Liver (tissue), 9 donors: ENCODE data around the gene LONRF2. TPM values are rescaled to one million over a fixed set of nuclear protein-coding genes. Genes with fewer than 3 reads are reported as not detected.

Experiments used
- DNase-seq: peaks from one replicate; pipeline ENCODE4 v3.0.0-alpha.2; 2017; ENCODE audit warnings: low spot score
- H3K27ac ChIP-seq, 2 donors: one replicate each; pipeline ENCODE4 v1.7.0; 2013; ENCODE audit warnings: inconsistent platforms in 2 of 2, low read length in 2 of 2, control low read depth in 1 of 2, low read depth in 1 of 2, mild to moderate bottlenecking in 1 of 2
- H3K27me3 ChIP-seq, 4 donors: one replicate each; pipeline versions ENCODE4 v1.6.1 to v1.7.0; 2013; ENCODE audit warnings: low read length in 3 of 4, inconsistent platforms in 1 of 4, mild to moderate bottlenecking in 1 of 4, moderate library complexity in 1 of 4; ENCODE audit not compliant: control insufficient read depth in 4 of 4, insufficient read depth in 4 of 4
- H3K36me3 ChIP-seq, 4 donors: one replicate each; pipeline versions ENCODE4 v1.6.1 to v1.7.0; 2013; ENCODE audit warnings: low read length in 3 of 4, mild to moderate bottlenecking in 3 of 4, low read depth in 1 of 4, moderate library complexity in 1 of 4; ENCODE audit not compliant: control insufficient read depth in 4 of 4, insufficient read depth in 3 of 4
- H3K4me1 ChIP-seq, 4 donors: one replicate each; pipeline versions ENCODE4 v1.6.1 to v1.7.0; 2013; ENCODE audit warnings: low read length in 3 of 4, mild to moderate bottlenecking in 3 of 4, moderate library complexity in 1 of 4; ENCODE audit not compliant: control insufficient read depth in 4 of 4, insufficient read depth in 4 of 4
- H3K4me3 ChIP-seq, 3 donors: one replicate each; pipeline versions ENCODE4 v1.6.1 to v1.7.0; 2013; ENCODE audit warnings: low read length in 3 of 3, control low read depth in 1 of 3, low read depth in 1 of 3, mild to moderate bottlenecking in 1 of 3
- H3K9ac ChIP-seq, 2 donors: one replicate each; pipeline ENCODE4 v1.7.0; 2013; ENCODE audit warnings: low read length in 2 of 2, mild to moderate bottlenecking in 2 of 2, moderate library complexity in 2 of 2, control low read depth in 1 of 2, low read depth in 1 of 2
- H3K9me3 ChIP-seq, 4 donors: one replicate each; pipeline versions ENCODE4 v1.6.1 to v1.7.0; 2013; ENCODE audit warnings: low read length in 3 of 4; ENCODE audit not compliant: control insufficient read depth in 4 of 4
- ATF3 ChIP-seq: IDR thresholded peaks from 2 replicates; pipeline ENCODE4 v1.6.1; 2016; ENCODE audit warnings: antibody characterized with exemption
- CTCF ChIP-seq: fragments of 150-350 bp; IDR thresholded peaks from 2 replicates; pipeline ENCODE4 v1.5.1; 2017; ENCODE audit warnings: improper control_type of control experiment, low read depth, low read length; ENCODE audit not compliant: missing input control
- EGR1 ChIP-seq, 2 donors: IDR thresholded peaks; 2 replicates each; pipeline ENCODE4 v1.6.1; 2016 to 2018; ENCODE audit warnings: antibody characterized with exemption in 2 of 2, low read depth in 2 of 2
- FOXA1 ChIP-seq: IDR thresholded peaks from 2 replicates; pipeline ENCODE4 v1.6.1; 2016; ENCODE audit warnings: antibody characterized with exemption
- FOXA2 ChIP-seq: IDR thresholded peaks from 2 replicates; pipeline ENCODE4 v1.6.1; 2016; ENCODE audit warnings: antibody characterized with exemption
- GABPA ChIP-seq, 2 donors: IDR thresholded peaks in 1 of 2; conservative IDR thresholded peaks in 1 of 2; 2 replicates each; pipeline ENCODE4 v1.6.1; 2016; ENCODE audit warnings: antibody characterized with exemption in 2 of 2, mild to moderate bottlenecking in 1 of 2, moderate library complexity in 1 of 2
- HNF4A ChIP-seq, 2 donors: conservative IDR thresholded peaks; 2 replicates each; pipeline ENCODE4 v1.6.1; 2016; ENCODE audit warnings: antibody characterized with exemption in 2 of 2, mild to moderate bottlenecking in 2 of 2
- HNF4G ChIP-seq: IDR thresholded peaks from 2 replicates; pipeline ENCODE4 v1.6.1; 2016; ENCODE audit warnings: antibody characterized with exemption
- MAX ChIP-seq: IDR thresholded peaks from 2 replicates; pipeline ENCODE4 v1.6.1; 2016; ENCODE audit warnings: antibody characterized with exemption
- NR2F2 ChIP-seq: IDR thresholded peaks from 2 replicates; pipeline ENCODE4 v1.6.1; 2016; ENCODE audit warnings: antibody characterized with exemption
- RAD21 ChIP-seq, 2 donors: IDR thresholded peaks; 2 replicates each; pipeline ENCODE4 v1.6.1; 2016; ENCODE audit warnings: antibody characterized with exemption in 2 of 2, mild to moderate bottlenecking in 2 of 2
- REST ChIP-seq: IDR thresholded peaks from 2 replicates; pipeline ENCODE4 v1.6.1; 2016; ENCODE audit warnings: antibody characterized with exemption, mild to moderate bottlenecking
- RXRA ChIP-seq, 2 donors: IDR thresholded peaks; 2 replicates each; pipeline ENCODE4 v1.6.1; 2017 to 2018; ENCODE audit warnings: antibody characterized with exemption in 2 of 2, mild to moderate bottlenecking in 1 of 2
- SP1 ChIP-seq: IDR thresholded peaks from 2 replicates; pipeline ENCODE4 v1.6.1; 2018; ENCODE audit warnings: antibody characterized with exemption, mild to moderate bottlenecking
- YY1 ChIP-seq: IDR thresholded peaks from 2 replicates; pipeline ENCODE4 v1.6.1; 2016; ENCODE audit warnings: antibody characterized with exemption, mild to moderate bottlenecking
- ZBTB33 ChIP-seq: IDR thresholded peaks from 2 replicates; pipeline ENCODE4 v1.6.1; 2016; ENCODE audit warnings: antibody characterized with exemption
- WGBS: extraction: QIAGEN DNeasy Blood & Tissue Kit; methylation state at CpG from one replicate; pipeline ENCODE4 v1.1.7; 2013; 5-methylcytosine and 5-hydroxymethylcytosine counted together
- polyA plus RNA-seq, 2 donors: library from polyadenylated mRNA; stranded (reverse) in 1 of 2; unstranded in 1 of 2; fragments of 200-250 nt in 1 of 2; fragments of >200 nt in 1 of 2; fragmentation: Nextera tagmentation in 1 of 2; extraction: Ambion mirVana in 1 of 2; gene quantifications; one replicate each; pipeline versions ENCODE4 v1.2.1 to v1.2.3, GENCODE V29; 2013 to 2015
- total RNA-seq, 2 donors: library from RNA; depleted of rRNA; stranded (reverse); fragments of >200 nt; gene quantifications; one replicate each; pipeline ENCODE4 v1.2.3, GENCODE V29; 2014
- donor health status: healthy.
- donor health status: healthy.
- donor health status: healthy.
- donor health status: healthy.
- donor health status: healthy.

Gene LONRF2
- total and polyA plus RNA-seq, 4 donors, result 0.06 to 3.7 (median 0.24) TPM

- 97% methylated on average over 10 of the region's 10 CpGs for WGBS
- no peaks in the 10 kb centered on the region for H3K36me3 ChIP-seq
- DNase-seq, result no peak
- H3K4me3 ChIP-seq, result no peak overlapping the region
- peaks cover 0 to 4% (median 2%) of the 10 kb centered on the region in 4 donors for H3K4me1 ChIP-seq
- H3K27ac ChIP-seq, result no peak overlapping the region
- H3K9ac ChIP-seq, result no peak overlapping the region
- no peaks in the 10 kb centered on the region for H3K27me3 ChIP-seq
- TF ChIP-seq FOXA2 (no peak), ZBTB33 (no peak), ATF3 (no peak), MAX (no peak), HNF4G (no peak), SP1 (no peak), FOXA1 (no peak), HNF4A (conservative IDR thresholded peaks at IDR 0.05) (no peak), YY1 (no peak), NR2F2 (no peak)
- H3K9me3 ChIP-seq, result no peaks in the 10 kb centered on the region
These were observed 81.9 kb downstream of the LONRF2 start for GRCh38 chr2:100240386-100240785.

GRCh38 chr2:100239486-100240210 is 82.7 kb downstream of the LONRF2 start:
- Histone ChIP-seq H3K27me3 (no peaks in the 10 kb centered on the region), H3K4me1 (peaks cover 0 to 4% (median 2%) of the 10 kb centered on the region in 4 donors), H3K36me3 (no peaks in the 10 kb centered on the region), H3K9me3 (no peaks in the 10 kb centered on the region), H3K4me3 (no peak overlapping the region), H3K27ac (no peak overlapping the region), H3K9ac (no peak overlapping the region)
- TF ChIP-seq GABPA (IDR thresholded peaks at IDR 0.05 in 1 of 2, conservative IDR thresholded peaks at IDR 0.05 in 1 of 2) (no peak), REST (no peak), EGR1 (IDR thresholded peaks at IDR 0.05; ENCODE audit: low read depth in 2 of 2) (no peak), CTCF (no peak), SP1 (no peak), FOXA1 (no peak), FOXA2 (no peak), RXRA (IDR thresholded peaks at IDR 0.05) (no peak), RAD21 (IDR thresholded peaks at IDR 0.05) (no peak), YY1 (no peak), HNF4G (no peak)
- 91% methylated on average over 12 of the region's 12 CpGs for WGBS
- no peak for DNase-seq
